ENCODE measurements around the gene DNAJC30. TPM values are rescaled to one million over a fixed set of nuclear protein-coding genes. Genes with fewer than 3 reads are reported as not detected.
"Not testable (repeated sequence)": the region's sequence is repeated elsewhere in the genome, so short reads cannot be mapped to it uniquely, and the experiment has no call there.

The DNAJC30 gene
- total RNA-seq, result 1 to 10 TPM; 4.3 to 5.8 TPM

DNA sequence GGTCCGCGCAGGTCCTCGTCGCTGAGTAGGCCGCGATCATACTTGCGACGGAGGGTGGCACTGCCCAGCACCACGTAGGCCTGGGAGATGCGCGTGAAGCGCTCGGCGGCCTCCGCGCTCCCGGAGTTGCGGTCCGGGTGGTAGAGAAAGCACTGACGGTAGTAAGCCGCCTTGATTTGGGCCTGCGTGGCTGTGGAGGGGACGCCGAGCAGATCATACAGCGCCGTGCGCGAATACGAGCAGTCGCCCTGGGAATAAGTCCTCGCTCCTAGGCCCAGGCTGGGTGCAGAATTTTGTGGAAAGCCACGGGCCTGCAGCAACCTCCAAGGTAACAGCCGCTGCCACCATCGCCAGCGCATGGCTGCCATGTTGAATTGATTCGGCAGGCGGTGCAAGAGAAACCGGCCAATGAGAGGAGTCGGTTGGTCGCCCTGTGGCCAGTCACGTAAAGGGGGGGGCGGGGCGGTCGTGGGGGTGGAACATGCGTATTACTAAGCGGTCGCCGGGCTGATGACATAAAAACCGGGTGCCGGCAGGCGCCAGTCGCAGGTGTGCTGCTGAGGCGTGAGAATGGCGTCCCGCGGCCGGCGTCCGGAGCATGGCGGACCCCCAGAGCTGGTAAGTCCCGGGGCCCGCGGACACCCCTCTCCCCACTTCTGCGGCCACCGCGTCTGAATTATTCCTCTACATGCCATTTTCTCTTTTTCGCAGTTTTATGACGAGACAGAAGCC, at the start of gene DNAJC30, which contains the start of gene BUD23:
DNAJC30 (minus strand) TSS at position 398 of the 732 bp plus-strand sequence; CDS start at position 368, 30 bp downstream.
BUD23 (plus strand) TSS at position 542 of the 732 bp plus-strand sequence; CDS start at position 571, 29 bp downstream.
- Mint-ChIP-seq H3K36me3 (ENCODE audit: insufficient read depth in 2 of 2) (peaks cover 5 to 10% of the 10 kb centered on the region in 2 donors), H3K4me3 (peak within 1 kb of the TSS; percentile 98 to 99), H3K4me1 (ENCODE audit: low read depth) (peaks cover 28% of the 10 kb centered on the region), H3K27ac (peak within 1 kb of the TSS; percentile 98), H3K9me3 (no peaks in the 10 kb centered on the region), H3K27me3 (ENCODE audit: low read depth) (no peaks in the 10 kb centered on the region)
- ATAC-seq (replicated peaks in 1 of 2) (peak; percentile 96), DNase-seq (peak; percentile 93 to 94)

DNA sequence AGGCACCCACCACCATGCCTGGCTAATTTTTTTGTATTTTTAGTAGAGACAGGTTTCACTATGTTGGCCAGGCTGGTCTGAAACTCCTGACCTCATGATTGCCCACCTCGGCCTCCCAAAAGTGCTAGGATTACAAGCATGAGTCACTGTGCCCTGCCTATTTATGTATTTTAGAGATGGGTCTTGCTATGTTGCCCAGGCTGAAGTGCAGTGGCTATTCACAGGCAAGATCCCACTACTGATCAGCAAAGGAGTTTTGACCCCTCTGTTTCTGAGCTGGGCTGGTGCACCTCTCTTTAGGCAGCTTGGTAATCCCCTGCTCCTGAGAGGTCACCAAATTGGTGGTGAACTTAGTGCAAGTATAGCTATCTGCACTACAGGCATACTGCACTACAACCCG, 49.1 kb upstream of the DNAJC30 start:
- peaks cover 7% of the 10 kb centered on the region for H3K27me3 Mint-ChIP-seq (ENCODE audit: low read depth)
- no peak overlapping the region for H3K4me3 Mint-ChIP-seq
- H3K4me1 Mint-ChIP-seq (ENCODE audit: low read depth), result peaks cover 19% of the 10 kb centered on the region
- no peaks in the 10 kb centered on the region for H3K9me3 Mint-ChIP-seq
- ATAC-seq (replicated peaks in 1 of 2) (no peak), DNase-seq (no peak)
- no peaks in the 10 kb centered on the region for H3K36me3 Mint-ChIP-seq (ENCODE audit: insufficient read depth in 2 of 2)
- no peak overlapping the region for H3K27ac Mint-ChIP-seq

DNA sequence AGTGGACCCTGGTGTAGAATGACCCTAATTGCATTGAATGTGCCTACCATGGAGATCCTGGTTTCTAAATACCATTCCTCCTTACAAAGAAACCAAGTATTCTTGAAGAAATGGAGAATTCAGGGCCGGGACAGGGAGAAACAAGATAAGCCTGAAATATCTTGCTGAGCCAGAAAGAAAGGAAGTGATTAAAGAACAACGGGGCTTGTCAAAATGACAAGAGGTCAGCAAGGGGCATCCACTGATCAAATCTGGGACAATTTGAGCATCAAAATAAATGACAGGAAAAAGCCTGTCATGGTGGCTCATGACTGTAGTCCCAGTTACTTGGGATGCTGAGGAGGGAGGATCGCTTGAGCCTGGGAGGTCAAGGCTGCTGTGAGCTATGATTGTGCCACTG, 47.2 kb upstream of the DNAJC30 start:
- no peak overlapping the region for H3K4me3 Mint-ChIP-seq
- no peaks in the 10 kb centered on the region for H3K36me3 Mint-ChIP-seq (ENCODE audit: insufficient read depth in 2 of 2)
- H3K27me3 Mint-ChIP-seq (ENCODE audit: low read depth), result peaks cover 7% of the 10 kb centered on the region
- H3K4me1 Mint-ChIP-seq (ENCODE audit: low read depth), result peaks cover 11% of the 10 kb centered on the region
- DNase-seq (no peak), ATAC-seq (replicated peaks in 1 of 2) (no peak)
- H3K27ac Mint-ChIP-seq, result no peak overlapping the region
- H3K9me3 Mint-ChIP-seq, result no peaks in the 10 kb centered on the region

DNA sequence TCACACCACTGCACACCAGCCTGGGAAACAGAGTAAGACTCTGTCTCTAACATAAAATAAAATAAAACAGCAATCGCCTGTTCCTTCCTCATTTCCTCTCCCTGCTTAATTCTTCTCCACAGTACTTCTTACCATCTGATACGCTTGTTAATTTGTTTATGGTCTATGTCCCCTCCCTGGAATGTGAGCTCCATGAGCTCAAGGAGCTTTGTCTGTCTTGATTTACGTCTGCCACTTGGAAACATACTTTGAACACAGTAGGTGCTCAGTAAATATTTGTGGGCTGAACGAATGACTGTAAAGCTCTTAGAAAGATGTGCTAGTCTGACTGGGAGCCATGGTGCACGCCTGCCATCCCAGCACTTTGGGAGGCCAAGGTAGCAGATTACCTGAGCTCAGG, 45.3 kb upstream of the DNAJC30 start:
- Mint-ChIP-seq H3K27ac (no peak overlapping the region), H3K4me1 (ENCODE audit: low read depth) (no peaks in the 10 kb centered on the region), H3K4me3 (no peak overlapping the region), H3K36me3 (ENCODE audit: insufficient read depth in 2 of 2) (no peaks in the 10 kb centered on the region), H3K27me3 (ENCODE audit: low read depth) (peaks cover 7% of the 10 kb centered on the region), H3K9me3 (no peaks in the 10 kb centered on the region)
- ATAC-seq (replicated peaks in 1 of 2) (no peak), DNase-seq (no peak)

DNA sequence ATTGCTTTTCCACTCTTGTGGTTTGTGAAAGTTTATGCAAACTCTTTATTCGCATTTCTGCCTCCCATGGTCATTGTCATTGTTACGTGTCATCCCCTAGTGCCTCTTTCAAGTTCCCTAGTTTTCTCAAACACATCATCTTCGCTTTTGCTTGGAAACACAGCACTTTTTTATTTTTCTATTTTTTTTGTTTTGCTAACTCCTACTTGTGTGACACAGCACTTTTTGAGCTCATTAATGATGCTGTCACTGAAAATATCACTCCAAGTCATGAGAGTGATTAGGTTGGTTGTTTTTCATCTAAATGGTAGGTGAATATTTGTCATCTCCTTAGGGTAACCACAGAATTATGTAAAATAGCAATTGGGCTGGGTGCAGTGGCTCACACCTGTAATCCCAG, 44.7 kb upstream of the DNAJC30 start:
- Mint-ChIP-seq H3K4me1 (ENCODE audit: low read depth) (no peaks in the 10 kb centered on the region), H3K27me3 (ENCODE audit: low read depth) (peaks cover 7% of the 10 kb centered on the region), H3K27ac (no peak overlapping the region), H3K4me3 (no peak overlapping the region), H3K36me3 (ENCODE audit: insufficient read depth in 2 of 2) (no peaks in the 10 kb centered on the region), H3K9me3 (no peaks in the 10 kb centered on the region)
- ATAC-seq (replicated peaks in 1 of 2) (no peak), DNase-seq (no peak)

DNA sequence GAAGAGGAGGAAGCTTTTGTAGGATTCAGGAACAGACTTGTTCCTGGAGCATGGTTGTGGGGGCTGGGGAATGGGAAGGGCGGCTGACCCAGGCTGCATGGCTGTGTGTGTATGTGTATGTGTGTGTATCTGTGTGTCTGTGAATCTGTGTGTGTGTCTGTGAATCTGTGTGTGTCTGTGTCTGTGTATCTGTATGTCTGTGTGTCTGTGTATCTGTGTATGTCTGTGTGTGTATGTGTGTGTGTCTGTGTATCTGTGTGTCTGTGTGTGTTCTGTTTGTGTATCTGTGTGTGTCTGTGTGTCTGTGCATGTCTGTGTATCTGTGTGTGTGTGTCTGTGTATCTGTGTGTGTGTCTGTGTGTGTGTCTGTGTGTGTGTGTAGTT, 42.8 kb upstream of the DNAJC30 start:
- no peaks in the 10 kb centered on the region for H3K36me3 Mint-ChIP-seq (ENCODE audit: insufficient read depth in 2 of 2)
- ATAC-seq (replicated peaks in 1 of 2) (peak; percentile 53 to 54), DNase-seq (no peak)
- no peaks in the 10 kb centered on the region for H3K9me3 Mint-ChIP-seq
- H3K27me3 Mint-ChIP-seq (ENCODE audit: low read depth), result peaks cover 7% of the 10 kb centered on the region
- H3K4me1 Mint-ChIP-seq (ENCODE audit: low read depth), result no peaks in the 10 kb centered on the region
- no peak overlapping the region for H3K27ac Mint-ChIP-seq
- H3K4me3 Mint-ChIP-seq, result no peak overlapping the region

DNA sequence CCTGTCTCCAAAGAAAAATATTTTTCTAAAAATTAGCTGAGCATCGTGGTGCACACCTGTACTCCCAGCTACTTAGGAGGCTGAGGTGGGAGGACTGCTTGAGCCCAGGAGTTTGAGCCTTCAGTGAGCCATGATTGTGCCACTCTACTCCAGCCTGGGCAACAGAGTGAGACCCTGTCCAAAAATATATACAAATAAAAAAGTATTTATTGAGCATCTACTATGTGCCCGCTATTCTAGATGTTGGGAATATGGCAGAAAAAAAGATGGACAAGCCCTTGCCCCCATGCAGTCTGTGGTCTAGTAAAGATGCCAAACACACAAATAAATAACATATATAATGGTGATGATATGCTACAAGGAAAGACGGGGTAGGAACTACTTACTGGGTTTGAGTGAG, 40.6 kb upstream of the DNAJC30 start:
- H3K36me3 Mint-ChIP-seq (ENCODE audit: insufficient read depth in 2 of 2), result no peaks in the 10 kb centered on the region
- ATAC-seq (replicated peaks in 1 of 2) (no peak), DNase-seq (no peak)
- H3K9me3 Mint-ChIP-seq, result no peaks in the 10 kb centered on the region
- peaks cover 16% of the 10 kb centered on the region for H3K27me3 Mint-ChIP-seq (ENCODE audit: low read depth)
- H3K27ac Mint-ChIP-seq, result no peak overlapping the region
- H3K4me3 Mint-ChIP-seq, result no peak overlapping the region
- peaks cover 6% of the 10 kb centered on the region for H3K4me1 Mint-ChIP-seq (ENCODE audit: low read depth)

DNA sequence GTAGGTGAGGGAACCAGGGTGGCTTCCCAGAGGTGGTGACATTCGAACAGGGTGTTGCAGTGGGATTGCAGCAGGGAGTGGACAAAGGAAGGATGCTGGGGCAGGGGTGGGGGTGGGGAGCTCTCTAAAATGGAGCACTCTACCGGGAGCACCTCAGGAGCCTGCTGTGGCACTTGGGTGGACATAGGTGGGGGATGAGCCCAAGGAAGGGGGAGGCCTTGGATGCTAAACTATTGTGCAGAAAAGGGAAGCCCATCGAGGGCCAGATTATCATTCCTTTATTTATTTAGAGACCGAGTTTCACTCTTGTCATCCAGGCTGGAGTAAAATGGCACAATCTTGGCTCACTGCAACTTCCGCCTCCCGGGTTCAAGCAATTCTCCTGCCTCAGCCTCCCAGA, 39.5 kb upstream of the DNAJC30 start:
- H3K4me3 Mint-ChIP-seq, result no peak overlapping the region

DNA sequence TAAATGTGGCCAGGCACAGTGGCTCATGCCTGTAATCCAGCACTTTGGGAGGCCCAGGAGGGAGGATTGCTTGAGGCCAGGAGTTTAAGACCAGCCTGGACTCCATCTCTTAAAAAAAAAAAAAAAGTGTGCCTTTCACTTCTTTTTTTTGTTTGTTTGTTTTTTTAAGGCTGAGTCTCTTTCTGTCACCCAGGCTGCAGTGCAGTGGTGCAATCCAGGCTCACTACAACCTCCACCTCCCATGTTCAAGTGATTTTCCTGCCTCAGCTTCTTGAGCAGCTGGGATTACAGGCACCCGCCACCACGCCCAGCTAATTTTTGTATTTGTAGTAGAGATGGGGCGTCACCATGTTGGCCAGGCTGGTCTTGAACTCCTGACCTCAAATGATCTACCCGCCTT, 38.9 kb upstream of the DNAJC30 start:
- H3K9me3 Mint-ChIP-seq; H3K27me3 Mint-ChIP-seq (ENCODE audit: low read depth); ATAC-seq (replicated peaks in 1 of 2); H3K27ac Mint-ChIP-seq; H3K36me3 Mint-ChIP-seq (ENCODE audit: insufficient read depth in 2 of 2); H3K4me3 Mint-ChIP-seq; DNase-seq: not testable (repeated sequence)
- peaks cover 22% of the 10 kb centered on the region for H3K4me1 Mint-ChIP-seq (ENCODE audit: low read depth)

More for the DNA sequence above, 39.5 kb upstream of the DNAJC30 start:
- Mint-ChIP-seq H3K4me1 (ENCODE audit: low read depth) (peaks cover 16% of the 10 kb centered on the region), H3K27ac (no peak overlapping the region), H3K9me3 (no peaks in the 10 kb centered on the region), H3K36me3 (ENCODE audit: insufficient read depth in 2 of 2) (no peaks in the 10 kb centered on the region), H3K27me3 (ENCODE audit: low read depth) (peaks cover 9% of the 10 kb centered on the region)
- DNase-seq (no peak), ATAC-seq (replicated peaks in 1 of 2) (no peak)

DNA sequence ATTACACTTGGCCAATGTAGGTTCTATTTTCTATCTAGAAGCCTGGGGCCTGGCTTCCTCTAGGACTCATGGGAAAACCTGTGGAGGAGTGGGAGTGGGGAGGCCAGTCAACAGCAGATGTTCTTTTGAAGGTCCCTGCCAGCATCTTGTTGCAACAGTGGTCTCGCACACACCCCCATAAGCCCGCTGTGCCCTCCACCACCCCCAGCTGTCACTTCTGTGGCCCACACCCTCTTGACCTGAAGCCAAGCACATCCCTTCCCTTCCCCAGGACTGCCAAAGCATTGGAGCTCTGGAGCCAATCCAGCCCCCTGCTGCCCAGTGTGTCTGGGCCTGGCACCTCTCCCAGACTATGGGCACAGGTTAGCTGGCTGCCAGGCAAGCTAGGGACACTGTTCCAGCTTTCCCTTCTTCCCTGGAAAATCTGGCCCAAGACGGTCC, 38.1 kb upstream of the DNAJC30 start:
- ATAC-seq (replicated peaks in 1 of 2) (no peak), DNase-seq (no peak)
- Mint-ChIP-seq H3K27ac (no peak overlapping the region), H3K36me3 (ENCODE audit: insufficient read depth in 2 of 2) (no peaks in the 10 kb centered on the region), H3K4me1 (ENCODE audit: low read depth) (peaks cover 28% of the 10 kb centered on the region), H3K27me3 (ENCODE audit: low read depth) (peaks cover 9% of the 10 kb centered on the region), H3K4me3 (peak overlapping the region; percentile 31 to 35), H3K9me3 (no peaks in the 10 kb centered on the region)

DNA sequence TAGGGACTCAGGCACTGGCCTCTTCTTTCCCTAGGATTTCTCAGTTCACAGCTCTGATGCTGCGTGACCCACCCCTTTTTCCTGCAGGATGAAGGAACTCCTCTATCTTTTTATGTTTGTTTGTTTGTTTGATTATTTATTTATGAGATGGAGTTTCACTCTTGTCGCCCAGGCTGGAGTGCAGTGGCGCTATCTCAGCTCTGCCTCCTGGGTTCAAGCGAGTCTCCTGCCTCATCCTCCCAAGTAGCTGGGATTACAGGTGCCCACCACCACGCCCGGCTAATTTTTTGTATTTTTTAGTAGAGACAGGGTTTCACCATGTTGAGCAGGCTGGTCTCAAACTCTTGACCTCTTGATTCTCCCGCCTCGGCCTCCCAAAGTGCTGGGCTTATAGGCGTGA, 37.2 kb upstream of the DNAJC30 start:
- ATAC-seq (replicated peaks in 1 of 2); H3K27me3 Mint-ChIP-seq (ENCODE audit: low read depth); H3K27ac Mint-ChIP-seq; DNase-seq; H3K36me3 Mint-ChIP-seq (ENCODE audit: insufficient read depth in 2 of 2); H3K9me3 Mint-ChIP-seq: not testable (repeated sequence)
- Mint-ChIP-seq H3K4me1 (ENCODE audit: low read depth) (peaks cover 37% of the 10 kb centered on the region), H3K4me3 (peak overlapping the region; percentile 78 to 81)

DNA sequence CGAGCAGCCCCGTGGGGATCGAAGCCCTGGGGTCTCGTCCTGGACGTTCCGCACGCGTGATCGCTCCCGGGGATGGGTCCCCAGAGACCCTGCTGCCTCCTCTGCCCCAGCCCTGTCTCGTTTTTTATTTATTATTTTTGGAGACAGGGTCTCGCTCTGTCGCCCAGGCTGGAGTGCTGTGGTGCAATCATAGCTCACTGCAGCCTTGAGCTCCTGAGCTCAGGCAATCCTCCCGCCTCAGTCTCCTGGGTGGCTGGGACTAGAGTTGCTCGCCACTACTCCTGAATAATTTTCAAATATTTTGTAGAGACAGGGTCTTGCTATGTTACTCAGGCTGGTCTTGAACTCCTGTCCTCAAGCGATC, 36.5 kb upstream of the DNAJC30 start:
- Mint-ChIP-seq H3K36me3 (ENCODE audit: insufficient read depth in 2 of 2) (no peaks in the 10 kb centered on the region), H3K4me1 (ENCODE audit: low read depth) (peaks cover 42% of the 10 kb centered on the region), H3K27me3 (ENCODE audit: low read depth) (peaks cover 9% of the 10 kb centered on the region), H3K9me3 (no peaks in the 10 kb centered on the region), H3K4me3 (peak overlapping the region; percentile 78 to 81), H3K27ac (no peak overlapping the region)
- DNase-seq, result no peak
- ATAC-seq (replicated peaks in 1 of 2), result no peak

DNA sequence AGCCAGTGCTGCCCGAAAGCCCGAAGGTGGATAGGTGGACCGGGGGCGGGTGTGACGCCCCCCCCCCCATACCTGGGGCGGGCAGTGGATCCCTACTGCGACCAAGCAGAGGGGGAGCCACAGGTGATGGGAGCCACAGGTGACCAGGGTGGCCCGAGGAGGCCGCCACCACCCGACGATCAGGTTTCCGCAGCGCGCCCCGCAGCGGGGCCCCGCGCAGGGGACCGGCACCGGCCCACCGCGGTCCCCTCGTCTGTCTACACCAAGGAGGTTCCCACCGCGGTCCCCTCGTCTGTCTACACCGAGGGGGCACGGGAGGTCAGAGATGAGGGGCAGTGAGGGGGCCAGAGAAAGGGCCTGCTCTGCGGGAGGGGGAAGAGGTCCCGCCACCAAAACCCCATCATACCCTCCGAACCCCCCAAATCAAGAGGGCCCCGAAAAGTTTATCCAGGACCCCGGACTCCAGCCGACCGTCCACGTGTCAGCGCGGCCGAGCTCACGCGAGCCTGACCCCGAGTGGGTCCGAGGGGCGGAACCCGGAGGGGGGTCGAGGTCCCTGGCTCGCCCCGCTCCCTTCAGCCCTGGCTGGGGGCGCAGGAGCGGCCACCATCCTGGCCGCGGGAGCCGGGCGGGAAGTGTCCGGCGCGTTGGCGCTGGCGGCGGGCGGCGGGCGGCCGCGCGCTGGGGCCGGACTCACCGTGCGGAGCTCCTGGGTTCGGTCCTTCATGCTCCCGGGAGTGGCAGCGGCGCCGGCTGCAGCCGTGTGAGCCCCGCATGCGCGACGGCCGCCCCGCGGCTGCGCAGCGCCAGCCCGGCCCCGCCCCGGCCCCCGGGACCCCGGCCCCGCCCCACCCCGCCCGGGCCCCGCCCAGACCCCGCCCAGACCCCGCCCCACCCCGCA, 35.9 kb upstream of the DNAJC30 start, which contains the start of gene STX1A:
STX1A (minus strand) TSS at position 765 of the 901 bp plus-strand sequence; CDS start at position 727, 38 bp downstream.
- Mint-ChIP-seq H3K4me3 (peak within 1 kb of the TSS; percentile 87 to 88), H3K27me3 (ENCODE audit: low read depth) (peaks cover 9% of the 10 kb centered on the region), H3K36me3 (ENCODE audit: insufficient read depth in 2 of 2) (no peaks in the 10 kb centered on the region), H3K4me1 (ENCODE audit: low read depth) (peaks cover 42% of the 10 kb centered on the region), H3K27ac (no peak within 1 kb of the TSS), H3K9me3 (no peaks in the 10 kb centered on the region)
- peak; percentile 78 to 82 for DNase-seq
- peak; percentile 66 to 72 for ATAC-seq (replicated peaks in 1 of 2)
